Motor neuron (in vitro differentiated cells): ENCODE measurements around the gene TEC. TPM values are rescaled to one million over a fixed set of nuclear protein-coding genes. Genes with fewer than 3 reads are reported as not detected.

ENCODE experiments used
- ATAC-seq, 8 experiments: fragments of 200-7000 bp; cut with Tn5 transposase; replicated peaks in 6 of 8; 2 replicates each; pipeline ENCODE4 v1.8.0; 2021; ENCODE audit warnings: mild to moderate bottlenecking in 8 of 8, moderate library complexity in 8 of 8
- H3K27ac ChIP-seq, 2 donors: fragments of 250-450 bp; sonication (Bioruptor Pico); 2 replicates each; pipeline ENCODE4 v1.9.0; 2021; ENCODE audit warnings: antibody characterized with exemption in 2 of 2, mild to moderate bottlenecking in 2 of 2, moderate library complexity in 1 of 2
- H3K4me1 ChIP-seq, 2 donors: fragments of 250-450 bp; sonication (Bioruptor Pico); replicated peaks in 1 of 2; 2 replicates each; pipeline ENCODE4 v1.6.1; 2021; ENCODE audit warnings: antibody characterized with exemption in 2 of 2, mild to moderate bottlenecking in 2 of 2, moderate library complexity in 1 of 2
- H3K4me3 ChIP-seq, 5 donors: fragments of 250-450 bp; sonication (Bioruptor Pico); 2 replicates each; pipeline ENCODE4 v1.9.0; 2021; ENCODE audit warnings: antibody characterized with exemption in 5 of 5, mild to moderate bottlenecking in 5 of 5, moderate library complexity in 4 of 5
- WGBS, 10 experiments: fragments of 450-650 bp; shearing (Covaris generic); methylation state at CpG; one replicate each; pipeline ENCODE4 v1.0.0; 2022; 5-methylcytosine and 5-hydroxymethylcytosine counted together
- in situ Hi-C, 9 experiments: fragments of 400-800 bp; cut with MboI; loops; one replicate each; pipeline ENCODE4 v1.15.0; 2021; ENCODE audit warnings: low sequenced_read_pairs in 9 of 9, low pct_unique_long_range_greater_than_20kb in 2 of 9; ENCODE audit not compliant: unreplicated experiment in 9 of 9
- total RNA-seq, 8 experiments: library from RNA; unstranded; fragments of 300-600 nt; gene quantifications; 2 replicates each; pipeline versions ENCODE4 v1.2.3 to v1.2.4, GENCODE V29; 2022

Gene TEC
- total RNA-seq, 8 experiments from 2014 or later: 0.05 to 3.4 (median 0.61) TPM

GRCh38 chr4:48247142-48247877 is 22.3 kb downstream of the TEC start:
- Histone ChIP-seq H3K4me1 (no peaks in the 10 kb centered on the region), H3K4me3 (no peak overlapping the region), H3K27ac (no peak overlapping the region)
- peak in 3 of 8 experiments; percentile 56 to 78 (median 70) for ATAC-seq
- in situ Hi-C loops: no loop called here
- whole genome bisulfite sequencing, 10 experiments: 40 to 90% (median 81%) methylated on average over 3 to 7 of the region's 7 CpGs; no CpG with 5 or more reads in 1 of the 10 experiments

- no peak for ATAC-seq
- WGBS, 10 experiments: 93 to 100% (median 95%) methylated on average over 1 to 4 of the region's 4 CpGs; no CpG with 5 or more reads in 5 of the 10 experiments
- Histone ChIP-seq H3K27ac (no peak overlapping the region), H3K4me1 (no peaks in the 10 kb centered on the region), H3K4me3 (no peak overlapping the region)
- in situ Hi-C loops: no loop called here
These were observed 25.0 kb downstream of the TEC start for GRCh38 chr4:48244665-48245064.

GRCh38 chr4:48243887-48244286 is 25.8 kb downstream of the TEC start:
- ATAC-seq: no peak

GRCh38 chr4:48243429-48243828 is 26.2 kb downstream of the TEC start:
- no peaks in the 10 kb centered on the region for H3K4me1 ChIP-seq
- in situ Hi-C loops: no loop called here
- ATAC-seq: no peak
- H3K4me3 ChIP-seq: no peak overlapping the region
- no peak overlapping the region for H3K27ac ChIP-seq
- 20 to 100% (median 94%) methylated on average over 1 to 2 of the region's 3 CpGs; no CpG with 5 or more reads in 1 of the 10 experiments for WGBS, 10 experiments

More at GRCh38 chr4:48243887-48244286, 25.8 kb downstream of the TEC start:
- H3K4me3 ChIP-seq: no peak overlapping the region
- no peaks in the 10 kb centered on the region for H3K4me1 ChIP-seq
- WGBS, 10 experiments: 38 to 94% (median 80%) methylated on average over 1 to 2 of the region's 2 CpGs; no CpG with 5 or more reads in 2 of the 10 experiments
- H3K27ac ChIP-seq: no peak overlapping the region
- in situ Hi-C loops: no loop called here

- no peak for ATAC-seq
- in situ Hi-C loops: no loop called here
- Histone ChIP-seq H3K4me1 (no peaks in the 10 kb centered on the region), H3K27ac (no peak overlapping the region), H3K4me3 (no peak overlapping the region)
- 7 to 90% (median 60%) methylated on average over 1 of the region's 1 CpG; no CpG with 5 or more reads in 4 of the 10 experiments for WGBS, 10 experiments
These were observed 27.0 kb downstream of the TEC start for GRCh38 chr4:48242511-48243195.

- no peak overlapping the region for H3K27ac ChIP-seq
- H3K4me3 ChIP-seq: no peak overlapping the region
- ATAC-seq: no peak
- 50 to 100% (median 87%) methylated on average over 1 to 2 of the region's 2 CpGs for WGBS, 10 experiments
- no peaks in the 10 kb centered on the region for H3K4me1 ChIP-seq
- in situ Hi-C loops: no loop called here
These were observed 27.9 kb downstream of the TEC start for GRCh38 chr4:48241731-48242130.

- in situ Hi-C loops: no loop called here
- H3K27ac ChIP-seq: no peak overlapping the region
- no peak for ATAC-seq
These were observed 31.5 kb downstream of the TEC start for GRCh38 chr4:48237996-48238645.

GRCh38 chr4:48235050-48235449 is 34.6 kb downstream of the TEC start:
- 80 to 100% (median 94%) methylated on average over 1 of the region's 1 CpG; no CpG with 5 or more reads in 2 of the 10 experiments for WGBS, 10 experiments
- in situ Hi-C loops: no loop called here
- ATAC-seq: no peak

More at GRCh38 chr4:48237996-48238645, 31.5 kb downstream of the TEC start:
- Histone ChIP-seq H3K4me3 (no peak overlapping the region), H3K4me1 (no peaks in the 10 kb centered on the region)
- 8 to 100% (median 80%) methylated on average over 2 to 4 of the region's 4 CpGs; no CpG with 5 or more reads in 1 of the 10 experiments for WGBS, 10 experiments

GRCh38 chr4:48234575-48234974 is 35.1 kb downstream of the TEC start:
- Histone ChIP-seq H3K4me1 (no peaks in the 10 kb centered on the region), H3K27ac (no peak overlapping the region), H3K4me3 (no peak overlapping the region)
- in situ Hi-C loops: no loop called here
- 52 to 100% (median 84%) methylated on average over 1 to 2 of the region's 2 CpGs; no CpG with 5 or more reads in 1 of the 10 experiments for WGBS, 10 experiments
- ATAC-seq: no peak

More at GRCh38 chr4:48235050-48235449, 34.6 kb downstream of the TEC start:
- H3K4me3 ChIP-seq: no peak overlapping the region
- no peak overlapping the region for H3K27ac ChIP-seq
- H3K4me1 ChIP-seq: no peaks in the 10 kb centered on the region

GRCh38 chr4:48228949-48229348 is 40.7 kb downstream of the TEC start:
- no peak overlapping the region for H3K27ac ChIP-seq
- peak in 2 of 8 experiments; percentile 27 to 51 for ATAC-seq
- H3K4me3 ChIP-seq: no peak overlapping the region
- no peaks in the 10 kb centered on the region for H3K4me1 ChIP-seq
- WGBS, 10 experiments: 88 to 100% methylated on average over 1 of the region's 1 CpG; no CpG with 5 or more reads in 8 of the 10 experiments
- in situ Hi-C loops: no loop called here

GRCh38 chr4:48227662-48228061 is 42.0 kb downstream of the TEC start:
- in situ Hi-C loops: no loop called here
- Histone ChIP-seq H3K4me1 (no peaks in the 10 kb centered on the region), H3K4me3 (no peak overlapping the region), H3K27ac (no peak overlapping the region)
- 8 to 100% (median 82%) methylated on average over 1 to 4 of the region's 4 CpGs; no CpG with 5 or more reads in 1 of the 10 experiments for WGBS, 10 experiments
- ATAC-seq: peak in 3 of 8 experiments; percentile 75 to 85 (median 78)

GRCh38 chr4:48226199-48226598 is 43.4 kb downstream of the TEC start:
- in situ Hi-C loops: no loop called here
- WGBS, 10 experiments: 52 to 100% (median 82%) methylated on average over 1 to 4 of the region's 4 CpGs; no CpG with 5 or more reads in 1 of the 10 experiments
- ATAC-seq: no peak
- no peak overlapping the region for H3K4me3 ChIP-seq
- H3K27ac ChIP-seq: no peak overlapping the region
- no peaks in the 10 kb centered on the region for H3K4me1 ChIP-seq
